Ovary (tissue), 3 donors: Measurements from ENCODE around the gene ADAM30.

Source experiments
- CTCF ChIP-seq, 3 donors: fragments of 450-650 bp in 2 of 3; fragments of 200-600 bp in 1 of 3; IDR thresholded peaks; one replicate each; pipeline versions ENCODE4 v1.5.1 to v1.8.0; 2016 to 2022; ENCODE audit warnings: antibody characterized with exemption in 3 of 3, mild to moderate bottlenecking in 1 of 3
- EP300 ChIP-seq: sonication (generic); formaldehyde crosslinking; IDR thresholded peaks from one replicate; pipeline ENCODE4 v1.6.1; 2017; ENCODE audit warnings: antibody characterized with exemption
- POLR2A ChIP-seq: fragments of 450-650 bp; IDR thresholded peaks from one replicate; pipeline ENCODE4 v1.6.1; 2017; ENCODE audit warnings: antibody characterized with exemption, mild to moderate bottlenecking, moderate library complexity
- donor health status: DM: no; HTN: no; CAD: no.

- TF ChIP-seq POLR2A (no peak), CTCF (IDR thresholded peaks at IDR 0.05) (no peak), EP300 (no peak)
These were observed 2.3 kb downstream of the ADAM30 start for GRCh38 chr1:119893827-119894700.
